ENCODE measurements around the gene SPATA3. TPM values are rescaled to one million over a fixed set of nuclear protein-coding genes. Genes with fewer than 3 reads are reported as not detected.

Gene SPATA3
- total RNA-seq, 1 donor from 2014 or later = not detected

DNA sequence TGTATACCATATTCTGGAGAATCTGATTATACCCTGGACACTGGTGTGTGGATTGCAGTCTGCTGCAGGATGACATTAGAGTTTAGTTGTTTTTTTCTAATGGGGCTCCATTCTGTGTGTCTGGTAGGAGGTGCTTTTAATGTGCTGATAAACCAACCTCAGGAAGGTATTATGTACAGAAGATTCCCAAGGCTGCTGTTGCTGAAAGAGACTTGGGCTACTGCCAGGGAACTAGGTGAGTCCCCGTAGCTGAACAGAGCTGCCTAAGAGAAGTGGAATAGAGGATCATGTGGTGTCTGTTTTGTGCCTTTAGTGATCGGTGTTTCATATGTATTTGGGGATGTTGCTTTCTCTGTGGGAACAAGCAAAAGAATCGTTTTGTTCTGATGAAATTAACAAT lies 16.5 kb downstream of the SPATA3 start:
- DNase-seq (no peak), ATAC-seq (no peak)
- H3K9me3 ChIP-seq = no peaks in the 10 kb centered on the region
- no peak overlapping the region for H3K4me3 ChIP-seq
- no peaks in the 10 kb centered on the region for H3K4me1 ChIP-seq
- no peak overlapping the region for H3K27ac ChIP-seq
- intact Hi-C loops (cut with DNase I) = no loop called here
- no peaks in the 10 kb centered on the region for H3K36me3 ChIP-seq
- TF ChIP-seq, protein P1, sequence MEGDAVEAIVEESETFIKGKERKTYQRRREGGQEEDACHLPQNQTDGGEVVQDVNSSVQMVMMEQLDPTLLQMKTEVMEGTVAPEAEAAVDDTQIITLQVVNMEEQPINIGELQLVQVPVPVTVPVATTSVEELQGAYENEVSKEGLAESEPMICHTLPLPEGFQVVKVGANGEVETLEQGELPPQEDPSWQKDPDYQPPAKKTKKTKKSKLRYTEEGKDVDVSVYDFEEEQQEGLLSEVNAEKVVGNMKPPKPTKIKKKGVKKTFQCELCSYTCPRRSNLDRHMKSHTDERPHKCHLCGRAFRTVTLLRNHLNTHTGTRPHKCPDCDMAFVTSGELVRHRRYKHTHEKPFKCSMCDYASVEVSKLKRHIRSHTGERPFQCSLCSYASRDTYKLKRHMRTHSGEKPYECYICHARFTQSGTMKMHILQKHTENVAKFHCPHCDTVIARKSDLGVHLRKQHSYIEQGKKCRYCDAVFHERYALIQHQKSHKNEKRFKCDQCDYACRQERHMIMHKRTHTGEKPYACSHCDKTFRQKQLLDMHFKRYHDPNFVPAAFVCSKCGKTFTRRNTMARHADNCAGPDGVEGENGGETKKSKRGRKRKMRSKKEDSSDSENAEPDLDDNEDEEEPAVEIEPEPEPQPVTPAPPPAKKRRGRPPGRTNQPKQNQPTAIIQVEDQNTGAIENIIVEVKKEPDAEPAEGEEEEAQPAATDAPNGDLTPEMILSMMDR (IDR thresholded peaks at IDR 0.05) = no peak
- peaks cover 5% of the 10 kb centered on the region for H3K27me3 ChIP-seq (ENCODE audit: low read depth)

DNA sequence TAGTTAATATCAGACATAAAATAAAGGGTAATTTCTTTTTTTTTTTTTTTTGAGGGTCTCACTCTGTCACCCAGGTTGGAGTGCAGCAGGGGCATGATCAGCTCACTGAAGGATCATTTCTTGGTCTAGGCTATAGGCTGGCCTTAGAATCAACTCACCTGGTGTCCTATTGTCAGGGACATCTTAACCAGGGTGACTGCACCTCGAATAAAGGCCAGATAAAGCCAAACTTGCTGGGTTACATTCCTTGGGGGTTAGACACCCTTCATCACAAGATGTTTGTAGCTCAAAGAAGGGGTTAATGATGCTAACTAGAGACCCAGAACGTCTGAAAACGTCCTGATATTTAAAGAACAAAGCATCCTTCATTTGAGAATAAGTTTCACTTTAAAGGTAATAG lies 17.9 kb downstream of the SPATA3 start:
- no peaks in the 10 kb centered on the region for H3K4me1 ChIP-seq
- DNase-seq (no peak), ATAC-seq (no peak)
- TF ChIP-seq, protein P1 (IDR thresholded peaks at IDR 0.05) = no peak
- H3K27ac ChIP-seq = no peak overlapping the region
- intact Hi-C loops (cut with DNase I) = no loop called here
- no peaks in the 10 kb centered on the region for H3K36me3 ChIP-seq
- no peak overlapping the region for H3K4me3 ChIP-seq
- H3K27me3 ChIP-seq (ENCODE audit: low read depth) = peaks cover 5% of the 10 kb centered on the region
- no peaks in the 10 kb centered on the region for H3K9me3 ChIP-seq

DNA sequence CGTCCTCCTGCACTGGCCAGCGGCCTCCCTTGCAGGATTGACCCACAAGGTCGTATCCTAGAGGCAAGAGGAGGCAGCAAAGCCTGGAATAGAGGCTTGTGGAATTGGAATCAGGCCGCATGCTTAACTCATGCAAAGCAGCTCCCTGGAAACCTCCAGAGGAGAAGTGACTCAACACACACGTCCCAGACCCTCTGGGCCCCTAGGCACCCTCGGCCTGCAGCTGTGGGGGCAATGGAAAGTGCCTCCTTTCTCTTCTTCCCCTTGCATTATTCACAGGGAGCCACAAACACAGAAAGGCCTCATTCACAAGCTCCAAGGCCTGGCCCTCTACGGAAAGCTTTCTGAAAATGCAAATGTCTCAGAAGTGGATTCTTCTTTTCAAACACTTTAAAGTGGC lies 19.6 kb downstream of the SPATA3 start:
- Histone ChIP-seq H3K4me3 (no peak overlapping the region), H3K9me3 (no peaks in the 10 kb centered on the region), H3K27ac (no peak overlapping the region), H3K4me1 (no peaks in the 10 kb centered on the region), H3K36me3 (no peaks in the 10 kb centered on the region), H3K27me3 (ENCODE audit: low read depth) (peaks cover 5% of the 10 kb centered on the region)
- ATAC-seq = no peak
- intact Hi-C loops (cut with DNase I) = no loop called here
- no peak for DNase-seq
- TF ChIP-seq, protein P1 (IDR thresholded peaks at IDR 0.05) = no peak

DNA sequence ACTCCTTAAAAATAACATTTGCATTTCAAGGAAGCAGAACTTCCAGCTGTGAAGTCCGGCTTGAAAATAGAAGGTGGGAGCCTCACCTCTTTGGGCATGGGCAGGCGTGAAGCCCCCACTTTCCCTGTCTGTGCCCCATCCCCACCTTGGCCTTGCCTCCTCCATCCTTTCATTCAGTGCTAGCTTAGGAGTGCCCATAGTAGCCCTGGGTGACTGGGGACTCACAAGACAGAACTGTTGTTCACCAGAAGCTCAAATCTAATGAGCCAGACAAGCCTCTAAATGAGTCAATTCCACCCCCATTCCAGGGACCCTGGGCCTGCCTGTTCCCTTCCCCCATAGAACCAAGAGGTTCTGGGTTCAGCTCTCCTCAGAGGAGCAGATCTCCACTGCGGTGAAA lies 20.0 kb downstream of the SPATA3 start:
- H3K27me3 ChIP-seq (ENCODE audit: low read depth) = peaks cover 5% of the 10 kb centered on the region
- TF ChIP-seq, protein P1 (IDR thresholded peaks at IDR 0.05) = no peak
- no peaks in the 10 kb centered on the region for H3K36me3 ChIP-seq
- intact Hi-C loops (cut with DNase I) = no loop called here
- DNase-seq (no peak), ATAC-seq (no peak)
- no peaks in the 10 kb centered on the region for H3K9me3 ChIP-seq
- no peaks in the 10 kb centered on the region for H3K4me1 ChIP-seq
- H3K4me3 ChIP-seq = no peak overlapping the region
- no peak overlapping the region for H3K27ac ChIP-seq

DNA sequence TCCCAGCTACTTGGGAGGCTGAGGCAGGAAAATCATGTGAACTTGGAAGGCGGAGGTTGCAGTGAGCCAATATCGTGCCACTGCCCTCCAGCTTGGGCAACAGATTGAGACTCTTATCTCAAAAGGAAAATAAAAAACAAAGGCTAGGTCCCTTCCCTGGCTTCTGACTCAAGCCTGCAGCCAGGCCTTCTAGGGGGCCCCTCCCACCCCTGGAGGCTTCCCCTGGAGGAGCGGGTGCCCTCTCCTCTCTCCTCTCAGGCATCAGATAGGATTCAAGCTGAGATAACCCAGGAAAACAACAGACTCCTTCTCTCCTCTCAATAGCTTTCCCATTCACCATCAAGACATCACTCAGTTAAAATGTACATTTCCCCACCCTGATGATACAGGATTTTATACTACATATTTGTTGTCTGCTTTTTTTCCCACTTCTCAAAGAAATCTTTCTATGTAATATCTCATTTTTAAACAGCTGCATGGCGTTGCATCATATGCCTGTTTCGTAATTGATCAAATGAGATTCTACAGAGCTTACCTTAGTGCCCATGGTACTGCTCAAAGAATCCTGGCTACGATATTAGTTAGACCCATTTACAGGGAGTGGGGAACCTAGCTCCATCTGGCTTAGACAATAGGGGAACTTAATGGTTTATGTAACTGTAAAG lies 20.8 kb downstream of the SPATA3 start:
- H3K27ac ChIP-seq = no peak overlapping the region
- no peak for ATAC-seq
- no peaks in the 10 kb centered on the region for H3K36me3 ChIP-seq

More for the DNA sequence above, 20.8 kb downstream of the SPATA3 start:
- no peak overlapping the region for H3K4me3 ChIP-seq
- H3K4me1 ChIP-seq = no peaks in the 10 kb centered on the region
- H3K9me3 ChIP-seq = no peaks in the 10 kb centered on the region
- intact Hi-C loops (cut with DNase I) = no loop called here
- no peak for DNase-seq
- peaks cover 5% of the 10 kb centered on the region for H3K27me3 ChIP-seq (ENCODE audit: low read depth)
- TF ChIP-seq, protein P1 (IDR thresholded peaks at IDR 0.05) = no peak

All from lower lobe of right lung (tissue), 2 donors.